ENCODE measurements around the gene FILIP1L. TPM values are rescaled to one million over a fixed set of nuclear protein-coding genes. Genes with fewer than 3 reads are reported as not detected.

FILIP1L gene
- total and polyA plus RNA-seq, 2 of the 4 experiments (the other 2 are of a cell fraction): 11.5 to 19.9 TPM

DNA sequence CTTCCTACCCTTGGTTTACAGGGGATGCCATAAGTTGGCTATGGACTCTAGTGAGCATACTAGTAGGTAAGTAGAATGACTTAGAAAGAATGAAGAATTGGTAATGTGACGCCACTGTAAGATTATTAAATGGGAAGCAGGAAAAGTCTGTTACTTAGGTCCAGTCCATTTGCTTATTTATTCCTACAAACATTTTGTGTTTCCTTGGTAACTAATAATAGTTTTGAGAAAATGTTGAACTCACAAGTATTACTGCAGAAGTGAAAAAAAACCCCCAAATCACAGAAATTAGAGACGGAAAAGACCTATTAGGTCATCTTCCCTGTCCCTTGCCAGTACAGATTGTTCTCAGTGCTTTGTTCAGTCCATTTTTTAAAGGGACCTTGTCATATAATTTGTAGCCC lies 233.2 kb downstream of the FILIP1L start:
- in situ Hi-C loops (cut with MboI; ENCODE audit: low sequenced_read_pairs): no loop called here
- no peaks in the 10 kb centered on the region for H3K36me3 ChIP-seq (ENCODE audit: control insufficient read depth, insufficient read depth, low read length)
- H2AFZ ChIP-seq (replicated peaks; ENCODE audit: low read length, poor library complexity): no peak overlapping the region
- no peak overlapping the region for H4K5ac ChIP-seq (ENCODE audit: low read depth, low read length)
- no peak overlapping the region for H4K91ac ChIP-seq (ENCODE audit: insufficient read depth, low read depth, low read length)
- no peaks in the 10 kb centered on the region; the same call in 1 of the 2 replicates for H3K4me1 ChIP-seq (ENCODE audit: control insufficient read depth, insufficient read depth, low read length)
- H3K27ac ChIP-seq (ENCODE audit: insufficient read depth, low read length): no peak overlapping the region
- BruUV-seq (replicated peaks): no TSS peak
- no peak for DNase-seq
- H3K4me2 ChIP-seq (ENCODE audit: low read depth, low read length): no peak overlapping the region
- CTCF ChIA-PET: interaction anchor here (0.6 kb wide), 1 partner anchor 270 kb away, joined by 3 read pairs; no protein-coding TSS in a partner anchor
- no peaks in the 10 kb centered on the region for H3K9me3 ChIP-seq (ENCODE audit: control insufficient read depth, insufficient read depth, low read length)
- H3K27me3 ChIP-seq (ENCODE audit: control insufficient read depth, insufficient read depth, low read length): no peaks in the 10 kb centered on the region
- no peak overlapping the region for H3K4ac ChIP-seq (ENCODE audit: low read depth, low read length)
- intact Hi-C loops (cut with micrococcal nuclease): no loop called here
- TF ChIP-seq MXI1 (IDR thresholded peaks at IDR 0.05; ENCODE audit: borderline replicate concordance, low read depth, low read length) (no peak), POLR2A (IDR thresholded peaks at IDR 0.05; ENCODE audit: low read depth, low read length) (no peak), RAD21 (IDR thresholded peaks at IDR 0.05; ENCODE audit: low read length) (no peak), CTCF (conservative IDR thresholded peaks at IDR 0.05; ENCODE audit: low read depth, low read length) (no peak)
- no peak overlapping the region for H3K4me3 ChIP-seq (ENCODE audit: insufficient read depth, low read depth, low read length)
- peak overlapping the region; percentile 28; the same call in 1 of the 2 replicates for H2BK20ac ChIP-seq (ENCODE audit: low read depth, low read length)
- H2BK120ac ChIP-seq (ENCODE audit: low read depth, low read length): no peak overlapping the region
- H3K9me1 ChIP-seq (ENCODE audit: insufficient read depth, low read length): no peaks in the 10 kb centered on the region
- no peak overlapping the region for H2AK5ac ChIP-seq (ENCODE audit: low read depth, low read length)
- no peak overlapping the region for H3K14ac ChIP-seq (replicated peaks; ENCODE audit: low read depth, low read length)
- no peak overlapping the region for H2BK15ac ChIP-seq (ENCODE audit: low read depth, low read length)
- no peak overlapping the region for H2BK5ac ChIP-seq (ENCODE audit: low read depth, low read length, poor library complexity, severe bottlenecking)
- POLR2A ChIA-PET (ENCODE audit: unreplicated experiment): no interaction called here
- H3K9ac ChIP-seq (ENCODE audit: low read depth, low read length): no peak overlapping the region
- no peaks in the 10 kb centered on the region for H4K20me1 ChIP-seq (ENCODE audit: insufficient read depth, low read length)
- no peak overlapping the region for H3K23ac ChIP-seq (ENCODE audit: low read depth, low read length)
- ATAC-seq (ENCODE audit: low read depth): no peak
- H3K56ac ChIP-seq (ENCODE audit: extremely low read depth, insufficient read depth, low read length): no peak overlapping the region
- H3K18ac ChIP-seq (ENCODE audit: low read depth, low read length): no peak overlapping the region
- no CpG with 5 or more reads among the region's 2 CpGs for WGBS, 2 experiments (ENCODE audit: extremely low coverage in 2 of 2, insufficient read length in 1 of 2)
- dilution Hi-C loops (cut with HindIII; ENCODE audit: low sequenced_read_pairs, unreplicated experiment): no loop called here
- peaks cover 0 to 12% of the 10 kb centered on the region in 2 experiments; a peak in 2 of 4 replicates for H3K79me1 ChIP-seq (ENCODE audit: low read depth in 1 of 2, low read length in 2 of 2)
- no peak overlapping the region for H2AK9ac ChIP-seq (replicated peaks; ENCODE audit: low read depth, low read length, poor library complexity)
- no peak overlapping the region for H4K8ac ChIP-seq (ENCODE audit: low read depth in 2 of 2, low read length in 2 of 2)

Data from IMR-90 (cell line).